HFF-Myc (cell line): ENCODE data around the gene IGFLR1.
A peak's percentile ranks its signal among the peaks of the same experiment; 100 is the strongest.

ENCODE experiments used
- DNase-seq: peaks from one replicate; pipeline ENCODE4 v3.0.0-alpha.2; 2011; ENCODE audit warnings: low read depth; ENCODE audit errors: extremely low read depth
- H3K4me3 ChIP-seq: replicated peaks from 2 replicates; pipeline ENCODE4 v1.5.1; 2011; ENCODE audit warnings: low read depth, mild to moderate bottlenecking, control low read depth, low read length
- CTCF ChIP-seq: IDR thresholded peaks from 2 replicates; pipeline ENCODE4 v1.5.1; 2012; ENCODE audit warnings: mild to moderate bottlenecking, low read depth, low read length, control low read depth; ENCODE audit errors: missing control alignments

IGFLR1 gene

DNA sequence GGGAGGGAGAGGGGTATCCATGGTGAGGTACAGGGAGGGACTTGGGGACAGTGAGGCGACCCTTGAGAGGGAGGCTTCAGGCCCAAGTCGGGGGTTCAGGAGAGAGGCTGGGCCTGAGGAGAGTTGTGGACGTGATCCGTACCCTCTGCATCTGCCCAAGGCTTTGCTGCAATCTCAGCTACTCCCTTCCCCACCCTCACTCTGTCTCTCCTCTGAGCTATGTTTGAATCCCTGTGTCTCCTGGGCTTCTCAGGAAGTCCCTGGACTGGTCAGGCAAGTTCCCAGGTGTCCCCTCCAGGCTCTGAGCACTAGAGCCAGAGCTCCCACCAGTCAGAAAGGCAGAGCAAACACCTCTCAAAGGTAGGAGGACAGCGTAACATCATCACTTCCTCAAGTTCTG is 7.9 kb upstream of the IGFLR1 start:
- DNase-seq, result no peak
- TF ChIP-seq CTCF, result no peak
- no peak overlapping the region for H3K4me3 ChIP-seq

DNA sequence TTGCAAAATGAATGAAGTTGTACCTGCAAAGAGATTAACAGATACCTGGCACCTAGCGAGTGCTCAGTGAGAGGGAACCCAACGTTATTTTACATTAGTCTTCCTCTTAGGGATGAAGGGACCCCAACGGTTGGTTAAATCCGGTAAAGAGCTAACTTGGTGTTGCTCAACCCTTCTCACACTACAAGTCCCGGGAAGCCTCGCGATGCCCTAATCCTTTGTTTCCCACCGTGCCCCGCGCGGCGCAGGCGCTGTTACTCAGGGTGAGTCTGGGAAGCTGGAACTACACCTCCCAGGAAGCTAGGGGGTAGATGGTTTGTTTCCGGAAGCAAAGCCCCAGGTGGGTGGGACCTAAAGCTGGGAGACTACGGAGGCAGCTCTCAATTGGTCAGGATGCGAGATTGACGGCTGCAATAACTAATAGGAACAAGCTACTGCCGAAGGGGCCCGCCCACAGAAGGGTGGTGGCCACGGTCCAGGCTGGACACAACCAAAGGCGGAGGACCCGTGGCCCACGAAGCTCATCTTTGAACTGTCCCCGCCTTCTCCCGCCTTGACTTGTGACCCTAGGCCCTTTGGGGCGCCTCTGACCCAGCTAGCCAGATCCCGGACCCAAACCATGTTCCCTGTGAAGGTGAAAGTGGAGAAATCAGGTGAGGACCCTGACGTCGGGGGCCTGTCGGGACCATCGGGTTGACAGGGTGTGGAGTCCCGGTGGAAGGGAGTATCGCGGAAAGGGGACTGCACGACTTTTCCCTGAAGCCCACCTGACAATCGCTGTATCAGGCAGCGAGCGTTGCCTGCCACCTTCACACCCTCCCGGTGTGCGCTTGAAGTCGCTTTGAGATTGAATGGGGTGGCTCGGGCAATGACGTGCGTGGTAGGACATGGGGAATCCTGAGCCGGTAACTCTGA is 6.1 kb upstream of the IGFLR1 start, which contains the start of gene LIN37:
Gene LIN37 (plus strand): TSS at position 471 of the 915 bp plus-strand sequence. CDS start 149 bp downstream, at position 620.
- TF ChIP-seq CTCF, result no peak
- peak; percentile 99 for DNase-seq
- peak within 1 kb of the TSS; percentile 96 for H3K4me3 ChIP-seq

GRCh38 chr19:35746531-35746930 is 4.3 kb upstream of the IGFLR1 start:
- no peak for TF ChIP-seq CTCF
- H3K4me3 ChIP-seq, result peak overlapping the region; percentile 96

DNA sequence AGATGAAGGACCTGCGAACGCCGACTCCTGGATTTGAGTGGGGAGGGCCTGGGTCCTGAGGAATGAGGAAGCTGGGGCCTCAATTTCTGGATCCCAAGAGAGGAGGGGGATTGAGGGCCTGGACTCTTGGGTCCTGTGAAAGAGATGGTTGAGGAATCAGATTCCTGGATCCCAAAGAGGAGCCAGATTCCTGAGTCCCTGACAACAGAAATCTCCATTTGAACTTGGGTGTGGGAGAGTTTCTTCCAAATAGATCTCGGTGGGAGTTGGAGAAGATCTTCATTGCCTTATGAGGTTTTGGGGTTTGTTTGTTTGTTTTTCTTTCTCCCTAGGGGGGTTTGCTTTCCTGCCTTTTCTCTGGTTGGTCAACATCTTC is 3.8 kb upstream of the IGFLR1 start:
- H3K4me3 ChIP-seq, result peak overlapping the region; percentile 96
- DNase-seq, result no peak
- TF ChIP-seq CTCF, result no peak

More at GRCh38 chr19:35746531-35746930, 4.3 kb upstream of the IGFLR1 start:
- no peak for DNase-seq

DNA sequence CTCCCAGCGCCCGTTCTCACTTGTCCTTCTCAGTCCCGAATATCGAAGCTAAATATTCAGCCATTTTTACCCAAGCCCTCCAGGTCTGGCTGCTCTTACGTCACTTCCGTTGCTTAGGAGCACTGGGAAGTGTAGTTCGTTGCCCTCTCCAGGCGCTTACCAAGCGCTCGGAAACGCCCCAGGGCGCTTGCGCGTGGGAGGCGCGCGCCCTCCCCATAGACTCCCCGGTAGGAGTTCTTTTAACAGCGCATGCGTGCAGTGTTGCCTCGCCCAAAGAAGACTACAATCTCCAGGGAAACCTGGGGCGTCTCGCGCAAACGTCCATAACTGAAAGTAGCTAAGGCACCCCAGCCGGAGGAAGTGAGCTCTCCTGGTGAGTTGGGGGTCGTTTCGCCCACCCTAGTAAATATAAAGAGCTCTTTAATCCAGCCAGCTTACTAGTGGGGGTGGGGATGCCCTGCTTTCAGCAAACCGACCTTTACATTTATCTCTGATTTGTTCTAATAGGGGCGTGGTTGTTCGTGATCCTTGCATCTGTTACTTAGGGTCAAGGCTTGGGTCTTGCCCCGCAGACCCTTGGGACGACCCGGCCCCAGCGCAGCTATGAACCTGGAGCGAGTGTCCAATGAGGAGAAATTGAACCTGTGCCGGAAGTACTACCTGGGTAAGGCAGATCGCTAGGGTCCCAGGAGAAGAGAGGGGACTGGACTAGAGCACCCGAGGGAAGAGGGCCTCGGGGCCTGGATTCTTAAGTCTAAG is 3.3 kb upstream of the IGFLR1 start, which contains the start of the genes PSENEN and U2AF1L4:
Gene PSENEN (plus strand): TSS at position 324 of the 759 bp plus-strand sequence. CDS start 280 bp downstream, at position 604.
Gene U2AF1L4 (minus strand): TSS at position 91 of the 759 bp plus-strand sequence. CDS start 27 bp downstream, at position 64.
- peak; percentile 98 for DNase-seq
- TF ChIP-seq CTCF, result no peak
- H3K4me3 ChIP-seq, result peak within 1 kb of the TSS; percentile 96

DNA sequence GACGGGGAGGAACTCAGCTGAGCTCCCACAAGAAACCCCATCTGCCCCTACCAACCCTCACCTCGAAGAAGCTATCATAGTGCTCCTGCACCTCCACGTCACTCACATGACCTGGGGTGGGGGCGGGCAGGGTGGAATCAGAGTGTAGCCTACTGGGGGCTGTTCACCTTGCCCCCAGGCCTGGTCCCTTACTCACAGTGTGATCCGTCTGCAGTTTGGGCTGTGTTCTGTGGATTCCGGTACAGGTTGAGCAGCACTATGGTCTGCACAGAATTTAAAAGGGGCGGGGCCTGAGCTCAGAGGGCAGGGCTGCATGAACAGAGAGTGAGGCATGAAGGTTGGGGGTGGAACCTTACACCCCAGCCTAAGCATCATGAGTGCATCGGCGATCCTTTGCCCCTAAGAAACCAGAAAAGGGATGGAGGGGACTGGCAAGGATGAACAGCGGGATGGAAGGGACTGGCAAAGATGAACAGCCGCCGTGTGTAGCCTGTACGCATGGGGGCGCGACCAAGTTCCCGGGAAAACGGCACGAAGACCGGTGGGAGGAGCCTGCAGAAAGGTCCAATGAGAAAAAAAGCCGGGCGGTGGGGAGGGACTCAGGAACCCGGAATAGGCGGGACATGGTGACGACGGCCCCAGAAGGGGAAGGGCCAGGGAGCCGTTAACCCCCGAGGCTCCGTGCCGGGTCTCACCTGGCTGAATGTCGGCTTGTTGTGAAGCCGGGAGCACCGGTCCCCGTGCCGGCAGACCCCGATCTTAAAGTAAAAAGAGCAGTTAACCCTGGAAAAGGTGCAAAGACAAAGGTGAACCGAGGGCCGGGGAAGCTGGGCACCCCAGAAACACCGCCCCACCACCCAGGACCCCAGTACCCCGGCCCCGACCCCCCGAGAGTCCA is 2.4 kb upstream of the IGFLR1 start:
- peak; percentile 89 for DNase-seq
- peak overlapping the region; percentile 96 for H3K4me3 ChIP-seq
- peak; percentile 40 for TF ChIP-seq CTCF
